Cerebellar cortex (tissue), 1 donor: Measurements from ENCODE around the gene SLC36A3.
"Not testable (repeated sequence)": the region's sequence is repeated elsewhere in the genome, so short reads cannot be mapped to it uniquely, and the experiment has no call there.

Experiments used
- DNase-seq: peaks from one replicate; pipeline ENCODE4 v3.0.0-alpha.2; 2015; ENCODE audit warnings: low spot score

The SLC36A3 gene

DNA sequence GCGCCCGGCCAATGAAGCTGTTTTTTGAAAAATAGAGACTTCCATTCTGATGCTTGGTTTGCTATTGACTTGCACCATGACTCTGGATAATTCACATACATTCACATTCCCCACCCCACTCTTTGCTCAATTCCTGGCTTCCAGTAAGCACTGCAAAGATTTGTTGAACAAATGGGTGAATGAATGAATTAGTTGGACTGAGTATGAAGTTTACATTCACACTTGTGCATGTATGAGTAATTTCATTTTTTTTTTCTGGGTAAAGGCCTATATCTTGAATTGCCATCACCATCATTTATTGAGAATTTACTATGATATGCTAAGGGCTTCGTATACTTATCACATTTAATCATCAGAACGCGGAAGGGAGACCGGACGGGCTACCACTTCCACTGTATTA is 65.9 kb downstream of the SLC36A3 start:
- no peak for DNase-seq

DNA sequence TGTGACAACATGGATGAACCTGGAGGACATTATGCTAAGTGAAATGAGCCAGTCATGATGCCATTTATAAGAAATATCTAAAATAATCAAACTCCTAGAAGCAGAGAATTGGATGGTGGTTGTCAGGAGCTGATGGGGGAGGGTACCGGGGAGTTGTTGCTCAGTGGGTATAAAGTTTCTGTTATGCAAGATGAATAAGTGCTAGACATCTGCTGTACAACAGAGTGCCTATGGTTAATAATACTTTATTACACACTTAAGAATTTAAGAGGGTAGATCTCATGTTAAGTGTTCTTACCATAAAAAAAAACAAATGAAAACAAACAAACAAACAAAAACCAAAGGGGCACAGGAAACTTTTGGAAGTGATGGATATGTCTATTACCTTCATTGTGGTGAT is 66.7 kb downstream of the SLC36A3 start:
- DNase-seq = no peak

DNA sequence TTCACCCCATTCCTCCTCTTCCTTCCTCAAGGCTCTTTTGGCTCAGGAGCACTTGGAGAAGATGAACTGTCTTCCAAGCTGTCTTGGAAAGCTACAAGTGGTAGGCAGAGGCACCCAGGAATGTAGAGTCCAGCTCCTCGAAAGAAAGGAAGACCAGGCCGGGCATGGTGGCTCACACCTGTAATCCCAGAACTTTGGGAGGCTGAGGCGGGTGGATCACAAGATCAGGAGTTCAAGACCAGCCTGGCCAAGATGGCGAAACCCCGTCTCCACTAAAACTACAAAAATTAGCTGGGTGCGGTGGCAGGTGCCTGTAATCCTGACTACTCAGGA is 68.4 kb downstream of the SLC36A3 start:
- not testable (repeated sequence) for DNase-seq

DNA sequence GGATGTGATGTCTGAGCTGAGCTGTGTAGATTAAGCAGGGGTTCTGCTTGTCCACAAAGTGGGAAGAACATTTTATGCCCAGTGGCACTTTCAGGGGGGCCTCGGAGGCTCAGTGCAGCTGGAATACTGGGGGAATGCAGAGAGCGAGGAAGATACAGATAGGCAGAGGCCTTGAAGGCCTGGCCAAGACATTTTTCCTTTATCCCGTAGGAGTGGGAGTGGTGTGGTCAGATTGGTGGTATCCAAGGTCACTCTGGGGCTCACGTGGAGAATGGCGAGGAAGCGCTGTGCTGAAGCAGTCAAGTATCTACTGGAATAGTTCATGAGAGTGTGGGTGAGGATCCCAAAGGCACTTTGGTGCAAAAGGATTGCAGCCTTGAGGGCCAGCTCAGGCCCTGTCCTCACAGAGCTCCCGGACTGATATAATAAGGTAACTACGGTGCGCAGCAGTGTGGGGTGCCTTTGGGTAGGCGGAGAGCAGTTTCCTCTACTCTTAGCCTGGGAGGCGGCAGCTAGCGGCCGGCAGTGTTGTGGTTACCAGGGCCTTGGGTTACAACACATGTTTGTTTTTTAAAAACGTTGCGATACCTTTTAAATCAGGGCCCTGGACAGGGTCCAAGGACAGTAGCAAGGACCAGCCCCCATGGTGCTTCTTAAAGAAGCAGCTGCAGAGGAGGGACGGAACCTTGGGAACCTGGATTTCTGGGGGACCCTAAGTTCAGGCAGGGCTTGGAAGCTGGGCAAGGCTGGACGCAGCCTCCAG is 68.9 kb downstream of the SLC36A3 start:
- no peak for DNase-seq

DNA sequence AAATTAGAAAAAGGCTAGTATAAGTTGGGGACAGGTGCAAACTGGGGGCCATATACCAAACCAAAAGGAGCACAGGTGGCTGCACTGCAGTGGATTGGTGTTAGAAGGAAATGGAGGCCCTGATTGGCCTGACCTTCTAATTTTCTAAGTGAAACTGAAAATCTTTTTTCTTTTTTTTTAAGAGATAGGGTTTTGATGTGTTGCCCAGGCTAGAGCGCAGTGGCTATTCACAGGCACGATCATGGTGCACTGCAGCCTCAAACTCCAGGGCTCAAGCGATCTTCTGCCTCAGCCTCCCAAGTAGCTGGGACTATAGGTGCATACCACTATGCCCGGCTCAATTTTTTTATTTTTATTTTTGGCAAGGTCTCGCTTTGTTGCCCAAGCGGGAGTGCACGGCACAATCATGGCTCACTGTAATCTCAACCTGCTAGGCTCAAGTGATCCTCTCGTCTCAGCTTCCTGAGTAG is 69.9 kb downstream of the SLC36A3 start:
- no peak for DNase-seq

DNA sequence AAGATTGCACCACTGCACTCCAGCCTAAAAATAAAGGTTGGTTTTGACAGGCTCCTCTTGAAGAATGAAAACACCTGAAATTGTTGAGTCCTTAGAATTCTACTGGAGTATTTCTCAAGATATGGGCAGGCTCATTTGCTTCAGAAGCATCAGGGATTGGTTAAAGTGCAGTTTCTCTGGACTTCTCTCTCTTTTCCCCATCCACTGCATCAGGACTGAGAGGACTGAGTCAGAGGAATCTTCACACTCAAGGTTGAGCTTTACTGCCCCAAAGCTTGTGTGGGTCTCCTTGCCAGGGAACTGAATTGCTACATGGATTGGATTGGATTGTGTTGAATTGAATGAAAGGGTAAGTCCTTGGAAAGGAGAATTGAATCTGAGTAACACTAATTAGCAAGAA is 72.2 kb downstream of the SLC36A3 start:
- DNase-seq = no peak

DNA sequence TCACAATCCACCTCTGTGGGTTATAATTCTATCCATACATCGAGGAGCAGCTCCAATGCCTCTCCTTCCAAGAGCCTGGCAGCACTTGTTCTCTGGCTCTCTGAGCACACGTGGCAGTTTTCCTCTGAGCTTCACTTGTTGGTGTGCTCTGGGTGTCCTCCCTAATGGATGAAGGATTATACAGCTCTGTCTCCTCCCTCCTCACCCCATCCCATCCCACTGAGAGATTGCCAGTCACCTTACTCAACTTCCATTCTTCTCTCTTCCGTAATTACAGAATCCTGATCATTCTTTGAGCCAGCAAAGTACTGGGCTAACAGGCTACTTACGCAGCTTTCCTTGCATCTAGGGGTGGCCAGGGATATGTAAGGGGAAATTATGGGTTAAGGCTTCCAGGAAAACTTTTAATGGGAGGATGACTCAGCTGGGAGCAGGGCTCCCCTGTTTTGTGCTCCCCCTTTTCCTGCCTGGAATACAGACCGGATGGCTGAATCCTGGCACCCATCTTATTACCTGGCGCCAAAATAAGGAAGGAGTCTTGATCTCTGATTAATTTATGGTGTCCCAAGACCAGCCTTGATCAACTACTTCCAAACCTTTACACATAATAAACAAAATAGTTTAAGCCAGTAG is 73.4 kb downstream of the SLC36A3 start:
- no peak for DNase-seq

DNA sequence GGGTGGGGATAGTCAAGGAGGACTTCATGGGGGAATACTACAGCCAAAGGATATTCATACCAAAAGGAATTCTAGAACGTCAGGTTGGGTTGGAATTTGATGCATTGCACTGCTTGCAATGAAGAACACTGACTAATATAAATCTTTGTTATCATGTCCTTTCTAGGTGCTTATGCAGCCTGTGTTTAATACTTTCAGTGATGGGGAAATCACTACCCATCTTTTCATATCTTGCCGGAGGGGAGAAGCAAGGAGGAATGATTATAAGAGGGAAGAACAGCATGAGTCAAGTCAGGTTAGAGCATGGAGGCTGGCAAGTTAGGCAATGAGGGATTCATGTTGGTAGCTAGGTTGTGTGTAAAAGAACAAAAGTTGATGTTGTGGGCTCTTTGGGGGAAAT is 74.6 kb downstream of the SLC36A3 start:
- no peak for DNase-seq

DNA sequence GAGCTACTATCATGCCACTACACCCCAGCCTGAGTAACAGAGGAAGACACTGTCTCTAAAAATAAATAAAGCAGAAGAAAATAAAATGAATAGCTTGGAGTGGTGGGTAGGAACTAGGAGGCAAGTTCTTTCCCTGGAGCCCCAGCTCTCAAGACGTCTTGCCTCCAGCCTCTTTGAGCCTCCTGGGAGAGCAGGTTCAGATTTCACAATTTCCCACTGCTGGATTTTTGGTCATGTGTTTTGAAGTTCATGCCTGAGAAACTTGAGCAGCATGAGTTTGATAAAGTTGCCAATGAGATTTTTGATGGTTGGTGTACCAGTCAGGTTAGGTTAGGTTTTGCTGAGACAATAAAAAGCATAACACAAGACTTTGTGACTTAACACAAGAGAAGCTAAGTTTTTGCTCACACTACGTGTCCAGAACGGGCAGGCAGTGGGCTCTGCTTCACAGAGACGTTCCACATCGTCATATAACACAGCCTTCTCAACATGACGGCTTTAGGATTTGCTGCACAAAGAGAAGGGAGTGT is 75.6 kb downstream of the SLC36A3 start:
- no peak for DNase-seq
